Neural crest cell (in vitro differentiated cells): ENCODE measurements around the gene CNOT4. TPM values are rescaled to one million over a fixed set of nuclear protein-coding genes. Genes with fewer than 3 reads are reported as not detected.

Source experiments
- DNase-seq: peaks from one replicate; pipeline ENCODE4 v3.0.0; 2021; ENCODE audit warnings: low read depth, mixed read lengths, low spot score
- H3K27ac Mint-ChIP-seq: one replicate; pipeline ENCODE4 v1.8.0; 2021; ENCODE audit warnings: mild to moderate bottlenecking, mixed read lengths; ENCODE audit not compliant: unreplicated experiment
- H3K27me3 Mint-ChIP-seq: 2 replicates; pipeline ENCODE4 v1.8.0; 2021; ENCODE audit warnings: low read depth, mild to moderate bottlenecking, mixed read lengths
- H3K36me3 Mint-ChIP-seq: 2 replicates; pipeline ENCODE4 v1.8.0; 2021; ENCODE audit warnings: low read depth, mild to moderate bottlenecking, mixed read lengths
- H3K4me1 Mint-ChIP-seq: 2 replicates; pipeline ENCODE4 v1.8.0; 2021; ENCODE audit warnings: mixed read lengths
- H3K4me3 Mint-ChIP-seq: one replicate; pipeline ENCODE4 v1.8.0; 2021; ENCODE audit warnings: mild to moderate bottlenecking, mixed read lengths
- H3K9me3 Mint-ChIP-seq: 2 replicates; pipeline ENCODE4 v1.8.0; 2021; ENCODE audit warnings: mixed read lengths
- total RNA-seq: library from RNA; stranded (reverse); gene quantifications from 2 replicates; pipeline ENCODE4 v1.2.1, GENCODE V29; 2021
- TF ChIP-seq, protein P1 (sequence below): fragments of 200-600 bp; sonication (generic); conservative IDR thresholded peaks from 2 replicates; pipeline ENCODE4 v1.5.0; 2021; ENCODE audit warnings: antibody characterized with exemption, mild to moderate bottlenecking

CNOT4 gene
- total RNA-seq, 1 donor from 2014 or later, result 31.1 TPM

DNA sequence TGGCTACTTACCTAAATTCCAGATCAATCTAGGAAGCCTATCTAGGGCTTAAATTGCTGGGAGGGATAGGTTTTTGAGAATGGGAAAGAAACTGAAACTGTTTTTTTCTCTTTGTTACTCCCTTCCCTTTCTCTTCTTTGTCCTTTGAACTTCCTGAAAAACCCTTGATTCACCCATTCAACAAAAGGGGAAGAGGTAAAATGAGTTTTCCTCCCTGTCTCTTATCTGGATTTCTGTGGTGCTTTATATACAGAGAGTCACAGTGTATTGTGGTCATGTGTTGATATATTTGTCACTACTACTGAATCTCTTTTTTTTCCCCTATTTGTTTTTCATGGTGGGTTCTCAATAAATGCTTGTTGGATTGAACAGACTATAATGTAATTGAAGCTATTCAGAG, 28.0 kb upstream of the CNOT4 start:
- TF ChIP-seq, protein P1, sequence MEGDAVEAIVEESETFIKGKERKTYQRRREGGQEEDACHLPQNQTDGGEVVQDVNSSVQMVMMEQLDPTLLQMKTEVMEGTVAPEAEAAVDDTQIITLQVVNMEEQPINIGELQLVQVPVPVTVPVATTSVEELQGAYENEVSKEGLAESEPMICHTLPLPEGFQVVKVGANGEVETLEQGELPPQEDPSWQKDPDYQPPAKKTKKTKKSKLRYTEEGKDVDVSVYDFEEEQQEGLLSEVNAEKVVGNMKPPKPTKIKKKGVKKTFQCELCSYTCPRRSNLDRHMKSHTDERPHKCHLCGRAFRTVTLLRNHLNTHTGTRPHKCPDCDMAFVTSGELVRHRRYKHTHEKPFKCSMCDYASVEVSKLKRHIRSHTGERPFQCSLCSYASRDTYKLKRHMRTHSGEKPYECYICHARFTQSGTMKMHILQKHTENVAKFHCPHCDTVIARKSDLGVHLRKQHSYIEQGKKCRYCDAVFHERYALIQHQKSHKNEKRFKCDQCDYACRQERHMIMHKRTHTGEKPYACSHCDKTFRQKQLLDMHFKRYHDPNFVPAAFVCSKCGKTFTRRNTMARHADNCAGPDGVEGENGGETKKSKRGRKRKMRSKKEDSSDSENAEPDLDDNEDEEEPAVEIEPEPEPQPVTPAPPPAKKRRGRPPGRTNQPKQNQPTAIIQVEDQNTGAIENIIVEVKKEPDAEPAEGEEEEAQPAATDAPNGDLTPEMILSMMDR, result no peak
- Mint-ChIP-seq H3K27me3 (no peaks in the 10 kb centered on the region), H3K36me3 (no peaks in the 10 kb centered on the region), H3K9me3 (no peaks in the 10 kb centered on the region), H3K4me1 (peaks cover 10% of the 10 kb centered on the region), H3K4me3 (no peak overlapping the region), H3K27ac (no peak overlapping the region)
- no peak for DNase-seq

DNA sequence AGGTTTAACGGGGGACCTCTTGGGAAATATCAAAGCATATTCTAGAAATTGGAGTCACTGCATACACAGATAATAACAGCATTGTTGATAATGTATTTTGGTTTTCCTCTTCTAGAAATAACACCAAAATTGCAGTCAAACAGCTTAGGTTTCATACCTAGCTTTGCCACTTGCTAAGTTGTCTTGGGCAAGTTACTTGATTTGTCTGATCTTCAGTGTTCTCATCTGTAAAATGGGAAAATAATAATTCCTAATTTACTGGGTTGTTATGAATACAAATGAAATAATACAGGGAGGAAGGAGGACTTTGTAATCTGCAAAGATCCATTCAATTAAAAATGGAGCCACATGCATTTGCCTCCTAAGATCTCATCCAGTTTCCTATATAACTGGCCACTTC, 27.6 kb upstream of the CNOT4 start:
- H3K27me3 Mint-ChIP-seq, result no peaks in the 10 kb centered on the region
- TF ChIP-seq, protein P1, result no peak
- H3K27ac Mint-ChIP-seq, result no peak overlapping the region
- no peak for DNase-seq
- H3K4me3 Mint-ChIP-seq, result no peak overlapping the region
- peaks cover 10% of the 10 kb centered on the region for H3K4me1 Mint-ChIP-seq
- no peaks in the 10 kb centered on the region for H3K9me3 Mint-ChIP-seq
- H3K36me3 Mint-ChIP-seq, result no peaks in the 10 kb centered on the region

DNA sequence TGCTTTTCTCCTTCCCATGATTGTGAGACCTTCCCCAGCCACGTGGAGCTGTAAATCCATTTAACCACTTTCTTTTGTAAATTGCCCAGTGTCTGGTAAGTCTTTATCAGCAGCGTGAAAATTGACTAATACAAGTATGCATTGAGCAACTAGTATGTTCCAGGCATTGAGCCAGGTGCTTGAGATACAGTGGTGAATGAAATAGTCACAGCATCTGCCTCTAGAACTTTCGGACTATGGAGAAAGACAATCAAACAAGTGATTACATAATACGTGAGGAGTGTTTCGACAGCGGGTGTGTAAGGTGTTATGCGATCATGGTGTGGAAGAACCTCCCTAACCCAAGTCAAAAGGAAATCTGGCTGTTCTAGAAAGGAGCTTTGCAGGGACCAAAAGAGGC, 26.2 kb upstream of the CNOT4 start:
- H3K27me3 Mint-ChIP-seq, result no peaks in the 10 kb centered on the region
- H3K27ac Mint-ChIP-seq, result no peak overlapping the region

DNA sequence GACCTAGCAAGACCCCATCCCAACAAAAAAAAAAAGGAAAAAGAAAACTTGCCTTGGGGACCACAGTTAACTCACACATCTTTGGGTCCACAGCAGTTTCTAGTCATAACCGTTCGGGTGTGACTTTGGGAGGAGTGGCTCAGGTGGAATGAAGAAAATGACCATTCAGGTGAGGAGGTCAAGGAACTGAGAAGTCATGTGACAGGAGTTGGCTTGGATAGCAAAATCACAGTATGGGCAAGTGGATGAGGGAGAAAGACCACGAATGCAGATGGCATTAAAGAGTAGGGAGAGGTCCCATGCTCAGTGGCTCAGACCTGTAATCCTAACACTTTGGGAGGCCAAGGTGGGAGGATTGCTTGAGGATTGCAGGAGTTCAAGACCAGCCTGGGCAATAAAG, 17.1 kb upstream of the CNOT4 start:
- TF ChIP-seq, protein P1, result no peak
- Mint-ChIP-seq H3K27ac (no peak overlapping the region), H3K4me3 (no peak overlapping the region), H3K9me3 (no peaks in the 10 kb centered on the region), H3K36me3 (no peaks in the 10 kb centered on the region), H3K4me1 (no peaks in the 10 kb centered on the region), H3K27me3 (no peaks in the 10 kb centered on the region)
- no peak for DNase-seq

More for the DNA sequence above, 26.2 kb upstream of the CNOT4 start:
- no peak for DNase-seq
- Mint-ChIP-seq H3K4me3 (no peak overlapping the region), H3K4me1 (peaks cover 10% of the 10 kb centered on the region), H3K9me3 (no peaks in the 10 kb centered on the region), H3K36me3 (no peaks in the 10 kb centered on the region)
- TF ChIP-seq, protein P1, result no peak

DNA sequence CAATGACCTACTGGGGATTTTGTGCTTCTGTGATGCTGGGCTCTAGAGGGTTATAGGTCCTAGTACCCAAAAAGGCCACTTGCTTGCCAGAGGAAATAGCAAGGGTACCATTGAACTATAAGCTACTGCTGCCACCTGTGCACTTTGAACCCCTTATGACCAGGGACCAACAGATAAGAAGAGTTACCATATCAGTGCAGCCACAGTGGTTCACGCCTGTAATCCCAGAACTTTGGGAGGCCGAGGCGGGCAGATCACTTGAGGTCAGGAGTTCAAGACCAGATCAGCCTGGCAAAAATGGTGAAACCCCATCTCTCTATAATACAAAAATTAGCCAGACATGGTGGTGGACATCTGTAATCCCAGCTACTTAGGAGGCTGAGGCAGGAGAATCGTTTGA, 15.5 kb upstream of the CNOT4 start:
- Mint-ChIP-seq H3K9me3 (no peaks in the 10 kb centered on the region), H3K27me3 (no peaks in the 10 kb centered on the region), H3K36me3 (no peaks in the 10 kb centered on the region), H3K4me1 (no peaks in the 10 kb centered on the region), H3K27ac (no peak overlapping the region), H3K4me3 (no peak overlapping the region)
- no peak for DNase-seq
- TF ChIP-seq, protein P1, result no peak

DNA sequence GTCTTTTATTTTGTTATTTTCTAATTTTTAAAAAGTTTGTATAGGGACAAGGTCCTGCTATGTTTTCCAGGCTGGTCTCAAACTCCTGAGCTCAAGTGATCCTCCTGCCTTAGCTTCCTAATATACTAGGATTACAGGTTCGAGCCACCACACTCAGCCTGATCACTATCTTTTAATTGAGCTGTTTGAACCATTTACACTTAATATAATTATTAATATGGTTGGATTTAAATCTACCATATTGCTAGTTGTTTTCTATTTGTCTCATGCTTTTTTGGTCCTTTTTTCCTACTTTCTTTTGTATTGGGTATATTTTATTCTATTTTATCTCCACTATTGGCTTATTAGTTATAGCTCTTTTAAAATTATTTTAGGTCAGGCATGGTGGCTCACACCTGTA, 13.2 kb upstream of the CNOT4 start:
- Mint-ChIP-seq H3K9me3 (no peaks in the 10 kb centered on the region), H3K27ac (no peak overlapping the region), H3K4me3 (no peak overlapping the region), H3K4me1 (peaks cover 9% of the 10 kb centered on the region), H3K27me3 (no peaks in the 10 kb centered on the region), H3K36me3 (no peaks in the 10 kb centered on the region)
- DNase-seq, result no peak
- TF ChIP-seq, protein P1, result no peak
